Measurements from ENCODE around the gene AMN. TPM values are rescaled to one million over a fixed set of nuclear protein-coding genes. Genes with fewer than 3 reads are reported as not detected.

Gene AMN
- polyA plus RNA-seq, 1 of the 3 experiments (the other 2 are of a cell fraction) = 0.03 TPM

DNA sequence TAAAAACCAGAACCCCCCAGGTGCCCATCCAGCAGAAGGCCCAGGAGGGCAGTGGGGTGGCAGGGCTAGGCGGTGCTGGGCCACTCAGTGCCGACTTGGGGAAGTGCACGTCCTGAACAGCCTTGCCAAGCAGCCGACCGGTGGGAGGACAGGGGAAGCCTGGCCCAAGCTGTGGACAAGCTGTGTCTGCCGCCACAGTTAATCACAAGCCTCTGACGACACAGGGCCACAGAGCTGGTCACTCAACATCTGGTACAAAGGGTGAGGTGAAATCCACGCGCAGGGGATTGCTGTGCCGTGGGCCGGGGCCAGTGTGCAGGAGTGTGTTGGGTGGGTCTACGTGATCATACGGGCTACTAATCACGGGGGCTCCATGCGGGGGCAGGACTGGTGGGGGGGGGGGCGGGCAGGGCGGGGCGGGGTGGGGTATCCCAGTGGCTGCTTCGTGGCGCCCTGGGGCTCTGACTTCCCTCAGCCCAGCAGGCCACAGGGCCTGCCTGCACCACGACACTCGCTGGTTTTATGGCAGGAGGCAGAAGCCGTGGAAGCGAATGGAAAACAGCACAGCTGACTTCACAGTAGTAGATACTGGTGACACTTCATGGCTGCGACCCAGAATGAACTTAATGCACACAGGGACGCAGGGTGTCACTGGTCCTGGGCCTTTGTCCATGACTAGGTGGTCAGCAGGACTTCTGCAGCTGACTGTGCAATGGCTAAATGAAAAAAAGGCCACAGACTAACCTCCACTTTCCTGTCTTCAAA, 10.2 kb downstream of the AMN start:
- WGBS (ENCODE audit: low lambda C conversion rate) = 94% methylated on average over 22 of the region's 26 CpGs
- TF ChIP-seq MXI1 (IDR thresholded peaks at IDR 0.05; ENCODE audit: low read depth, low read length) (no peak), MEF2A (IDR thresholded peaks at IDR 0.05; ENCODE audit: borderline replicate concordance, low read depth) (no peak), GABPA (IDR thresholded peaks at IDR 0.05; ENCODE audit: low read depth) (no peak), RXRA (IDR thresholded peaks at IDR 0.05; ENCODE audit: borderline replicate concordance, low read depth) (no peak), RCOR1 (IDR thresholded peaks at IDR 0.05; ENCODE audit: low read length) (no peak), GATA2 (CRISPR knock-in tag; IDR thresholded peaks at IDR 0.05) (no peak), FOXM1 (IDR thresholded peaks at IDR 0.05; ENCODE audit: low read depth) (no peak), SIN3A (IDR thresholded peaks at IDR 0.05; ENCODE audit: borderline replicate concordance, low read depth, low read length) (no peak), EP300 (IDR thresholded peaks at IDR 0.05; ENCODE audit: borderline replicate concordance in 1 of 2, low read depth in 1 of 2, low read length in 1 of 2) (no peak), TCF12 (IDR thresholded peaks at IDR 0.05) (no peak), NFIC (IDR thresholded peaks at IDR 0.05; ENCODE audit: borderline replicate concordance) (no peak)
- TF ChIP-seq, protein P1, sequence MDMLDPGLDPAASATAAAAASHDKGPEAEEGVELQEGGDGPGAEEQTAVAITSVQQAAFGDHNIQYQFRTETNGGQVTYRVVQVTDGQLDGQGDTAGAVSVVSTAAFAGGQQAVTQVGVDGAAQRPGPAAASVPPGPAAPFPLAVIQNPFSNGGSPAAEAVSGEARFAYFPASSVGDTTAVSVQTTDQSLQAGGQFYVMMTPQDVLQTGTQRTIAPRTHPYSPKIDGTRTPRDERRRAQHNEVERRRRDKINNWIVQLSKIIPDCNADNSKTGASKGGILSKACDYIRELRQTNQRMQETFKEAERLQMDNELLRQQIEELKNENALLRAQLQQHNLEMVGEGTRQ (IDR thresholded peaks at IDR 0.05; ENCODE audit: borderline replicate concordance, low read depth, low read length) = no peak
- TF ChIP-seq, protein P2, sequence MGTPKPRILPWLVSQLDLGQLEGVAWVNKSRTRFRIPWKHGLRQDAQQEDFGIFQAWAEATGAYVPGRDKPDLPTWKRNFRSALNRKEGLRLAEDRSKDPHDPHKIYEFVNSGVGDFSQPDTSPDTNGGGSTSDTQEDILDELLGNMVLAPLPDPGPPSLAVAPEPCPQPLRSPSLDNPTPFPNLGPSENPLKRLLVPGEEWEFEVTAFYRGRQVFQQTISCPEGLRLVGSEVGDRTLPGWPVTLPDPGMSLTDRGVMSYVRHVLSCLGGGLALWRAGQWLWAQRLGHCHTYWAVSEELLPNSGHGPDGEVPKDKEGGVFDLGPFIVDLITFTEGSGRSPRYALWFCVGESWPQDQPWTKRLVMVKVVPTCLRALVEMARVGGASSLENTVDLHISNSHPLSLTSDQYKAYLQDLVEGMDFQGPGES (IDR thresholded peaks at IDR 0.05; ENCODE audit: low read depth, low read length) = no peak
- TF ChIP-seq, protein P3, sequence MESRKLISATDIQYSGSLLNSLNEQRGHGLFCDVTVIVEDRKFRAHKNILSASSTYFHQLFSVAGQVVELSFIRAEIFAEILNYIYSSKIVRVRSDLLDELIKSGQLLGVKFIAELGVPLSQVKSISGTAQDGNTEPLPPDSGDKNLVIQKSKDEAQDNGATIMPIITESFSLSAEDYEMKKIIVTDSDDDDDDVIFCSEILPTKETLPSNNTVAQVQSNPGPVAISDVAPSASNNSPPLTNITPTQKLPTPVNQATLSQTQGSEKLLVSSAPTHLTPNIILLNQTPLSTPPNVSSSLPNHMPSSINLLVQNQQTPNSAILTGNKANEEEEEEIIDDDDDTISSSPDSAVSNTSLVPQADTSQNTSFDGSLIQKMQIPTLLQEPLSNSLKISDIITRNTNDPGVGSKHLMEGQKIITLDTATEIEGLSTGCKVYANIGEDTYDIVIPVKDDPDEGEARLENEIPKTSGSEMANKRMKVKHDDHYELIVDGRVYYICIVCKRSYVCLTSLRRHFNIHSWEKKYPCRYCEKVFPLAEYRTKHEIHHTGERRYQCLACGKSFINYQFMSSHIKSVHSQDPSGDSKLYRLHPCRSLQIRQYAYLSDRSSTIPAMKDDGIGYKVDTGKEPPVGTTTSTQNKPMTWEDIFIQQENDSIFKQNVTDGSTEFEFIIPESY (IDR thresholded peaks at IDR 0.05; ENCODE audit: borderline replicate concordance, low read depth) = no peak
- Histone ChIP-seq H3K4me1 (ENCODE audit: control insufficient read depth in 1 of 2, insufficient read depth in 2 of 2, low read depth in 1 of 2, low read length in 1 of 2) (peaks cover 0 to 8% of the 10 kb centered on the region in 2 experiments; a peak in 1 of 4 replicates), H3K27ac (ENCODE audit: low read depth in 2 of 2, low read length in 1 of 2) (no peak overlapping the region), H3K4me2 (no peak overlapping the region), H3K27me3 (ENCODE audit: insufficient read depth) (peaks cover 5% of the 10 kb centered on the region; the same call in 1 of the 2 replicates), H3K9ac (no peak overlapping the region), H4K20me1 (ENCODE audit: insufficient read depth) (peaks cover 6% of the 10 kb centered on the region; the same call in 1 of the 2 replicates), H3F3A (replicated peaks; ENCODE audit: insufficient read depth) (no peaks in the 10 kb centered on the region), H3K36me3 (replicated peaks in 1 of 2; ENCODE audit: control insufficient read depth in 1 of 2, insufficient read depth in 2 of 2, low read length in 1 of 2) (peaks cover 14 to 33% of the 10 kb centered on the region in 2 experiments), H2AFZ (ENCODE audit: low read depth) (no peak overlapping the region), H3K9me2 (no peaks in the 10 kb centered on the region), H3K4me3 (ENCODE audit: low read depth in 2 of 2, low read length in 1 of 2) (no peak overlapping the region), H3K79me2 (ENCODE audit: insufficient read depth) (peaks cover 7% of the 10 kb centered on the region; the same call in 1 of the 2 replicates), H3K9me3 (no peaks in the 10 kb centered on the region)
- ChIA-PET CTCF (interaction anchor here (1.1 kb wide), 1 partner anchor 158 kb away, joined by 3 read pairs; no protein-coding TSS in a partner anchor), POLR2A (no interaction called here)
- no peak for DNase-seq
